ENCODE results near the gene TBC1D4.

DNA sequence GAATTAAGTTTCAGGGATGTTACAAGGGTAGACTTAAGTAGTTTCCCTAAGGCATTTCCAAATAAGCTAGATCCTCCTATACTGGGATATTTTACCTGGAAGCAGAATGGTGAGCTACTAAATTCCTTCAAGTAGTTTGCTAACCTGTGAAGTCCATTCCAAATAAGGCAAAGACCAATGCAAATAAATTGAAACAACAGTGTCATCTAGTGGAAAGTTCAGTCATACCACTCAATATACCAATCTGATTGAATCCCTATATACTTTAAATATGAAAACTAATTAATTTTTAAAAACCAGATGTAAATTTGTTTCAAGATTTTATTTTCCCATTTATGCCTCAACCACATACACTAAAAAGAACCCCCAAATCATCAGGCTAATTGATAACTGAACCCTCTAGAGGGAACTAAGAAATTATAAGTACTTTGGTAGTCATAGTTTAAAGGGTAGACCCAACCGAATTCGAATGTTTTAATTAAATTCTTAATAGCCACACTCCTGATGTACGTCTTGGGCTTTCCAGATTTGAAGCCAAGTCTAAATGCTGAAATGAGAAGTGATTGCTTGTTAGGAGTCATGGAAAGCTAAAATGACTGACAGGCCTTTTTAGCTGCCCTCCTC lies 223.7 kb downstream of the TBC1D4 start:
- TF ChIP-seq FOXK2 (IDR thresholded peaks at IDR 0.05) (no peak), SP1 (IDR thresholded peaks at IDR 0.05) (no peak), BHLHE40 (IDR thresholded peaks at IDR 0.05; ENCODE audit: borderline replicate concordance) (no peak), FOXM1 (IDR thresholded peaks at IDR 0.05; ENCODE audit: borderline replicate concordance) (no peak), TARDBP (IDR thresholded peaks at IDR 0.05) (no peak), ELF4 (IDR thresholded peaks at IDR 0.05) (no peak), FOXA1 (IDR thresholded peaks at IDR 0.05) (no peak)

Measured in HEK293T (cell line).